Dedifferentiated amniotic fluid mesenchymal stem cell (primary cell): ENCODE measurements around the gene PPFIA4.

Source experiments
- DNase-seq: peaks from one replicate; pipeline ENCODE4 v3.0.0-alpha.2; 2016; ENCODE audit errors: extremely low spot score

Gene PPFIA4

GRCh38 chr1:203082571-203083462, 56.5 kb downstream of the PPFIA4 start:
- DNase-seq: no peak

- DNase-seq: no peak
Measured at GRCh38 chr1:203083463-203083921, 57.2 kb downstream of the PPFIA4 start.

- no peak for DNase-seq
Measured at GRCh38 chr1:203084588-203085527, 58.6 kb downstream of the PPFIA4 start.

- DNase-seq: no peak
Measured at GRCh38 chr1:203085528-203086406, 59.5 kb downstream of the PPFIA4 start, which contains the start of gene MYOG. TSS of gene MYOG (minus strand) at chr1:203086012. CDS start at chr1:203085961, 51 bp downstream.

- DNase-seq: no peak
Measured at GRCh38 chr1:203086992-203087763, 60.9 kb downstream of the PPFIA4 start.

- DNase-seq: no peak
Measured at GRCh38 chr1:203088441-203088840, 62.1 kb downstream of the PPFIA4 start.

GRCh38 chr1:203089001-203089650, 62.8 kb downstream of the PPFIA4 start:
- DNase-seq: no peak

- DNase-seq: no peak
Measured at GRCh38 chr1:203089651-203090045, 63.4 kb downstream of the PPFIA4 start.

- no peak for DNase-seq
Measured at GRCh38 chr1:203090421-203091198, 64.3 kb downstream of the PPFIA4 start.

- DNase-seq: no peak
Measured at GRCh38 chr1:203091199-203091477, 64.8 kb downstream of the PPFIA4 start.

- DNase-seq: no peak
Measured at GRCh38 chr1:203091761-203092330, 65.6 kb downstream of the PPFIA4 start.

- DNase-seq: no peak
Measured at GRCh38 chr1:203093754-203094410, 67.6 kb downstream of the PPFIA4 start.

- DNase-seq: no peak
Measured at GRCh38 chr1:203095061-203095690, 68.9 kb downstream of the PPFIA4 start.

- DNase-seq: no peak
Measured at GRCh38 chr1:203096566-203096965, 70.3 kb downstream of the PPFIA4 start.

- DNase-seq: no peak
Measured at GRCh38 chr1:203097001-203097400, 70.7 kb downstream of the PPFIA4 start.

- no peak for DNase-seq
Measured at GRCh38 chr1:203098445-203098844, 72.2 kb downstream of the PPFIA4 start.

- DNase-seq: no peak
Measured at GRCh38 chr1:203098914-203099520, 72.7 kb downstream of the PPFIA4 start.
